Adrenal gland (tissue), 12 donors: Measurements from ENCODE around the gene ARID5B. TPM values are rescaled to one million over a fixed set of nuclear protein-coding genes. Genes with fewer than 3 reads are reported as not detected.

Source experiments
- DNase-seq, 7 donors: peaks; one replicate each; pipeline ENCODE4 v3.0.0-alpha.2; 2019 to 2020
- H3K27ac ChIP-seq, 5 donors: fragments of 200-600 bp; sonication (generic) in 4 of 5; 1 replicate in 3 of 5; 2 replicates in 2 of 5; pipeline versions ENCODE4 v1.5.1 to v1.8.0; 2016 to 2020; ENCODE audit warnings: mild to moderate bottlenecking in 1 of 5
- H3K27me3 ChIP-seq: fragments of 200-600 bp; 2 replicates; pipeline ENCODE4 v1.8.0; 2021
- H3K36me3 ChIP-seq, 2 donors: fragments of 200-600 bp; replicated peaks in 1 of 2; 1 replicate in 1 of 2; 2 replicates in 1 of 2; pipeline versions ENCODE4 v1.5.1 to v1.8.0; 2018 to 2022
- H3K4me1 ChIP-seq, 2 donors: fragments of 200-600 bp; replicated peaks in 1 of 2; 1 replicate in 1 of 2; 2 replicates in 1 of 2; pipeline versions ENCODE4 v1.5.1 to v1.8.0; 2018 to 2021
- H3K4me3 ChIP-seq, 4 donors: fragments of 200-600 bp; sonication (generic) in 3 of 4; one replicate each; pipeline ENCODE4 v1.5.1; 2016 to 2018
- H3K9me3 ChIP-seq, 3 donors: fragments of 200-600 bp; sonication (generic) in 1 of 3; replicated peaks in 1 of 3; 1 replicate in 2 of 3; 2 replicates in 1 of 3; pipeline versions ENCODE4 v1.5.1 to v1.8.0; 2016 to 2021
- CTCF ChIP-seq, 6 experiments: fragments of 450-650 bp in 4 of 6; fragments of 200-600 bp in 2 of 6; sonication (generic) in 1 of 6; IDR thresholded peaks; 1 replicate in 5 of 6; 2 replicates in 1 of 6; pipeline versions ENCODE4 v1.5.1 to v1.8.0; 2016 to 2021; ENCODE audit warnings: antibody characterized with exemption in 6 of 6, mild to moderate bottlenecking in 2 of 6, moderate library complexity in 1 of 6
- POLR2A ChIP-seq, 2 donors: fragments of 450-650 bp; IDR thresholded peaks; one replicate each; pipeline ENCODE4 v1.6.1; 2017; ENCODE audit warnings: antibody characterized with exemption in 2 of 2, mild to moderate bottlenecking in 2 of 2, moderate library complexity in 1 of 2
- WGBS, 4 donors: extraction: QIAGEN DNeasy Blood & Tissue Kit in 2 of 4; methylation state at CpG; one replicate each; pipeline versions ENCODE4 v1.1.5 to v1.1.7; 2013 to 2017; 5-methylcytosine and 5-hydroxymethylcytosine counted together
- intact Hi-C, 2 donors: fragments of 100-400 bp; cut with DNase I; formaldehyde crosslinking; loops; one replicate each; pipeline versions ENCODE4 v1.14.1 to v1.15.0; 2022 to 2023
- polyA plus RNA-seq, 3 donors: library from polyadenylated mRNA; stranded (reverse); fragments of 200-250 nt in 2 of 3; fragments of 350-450 nt in 1 of 3; fragmentation: Illumina TruSeq in 1 of 3; extraction: RNeasy Lipid Tissue Mini Kit (QIAGEN cat#74804) in 1 of 3; gene quantifications; one replicate each; pipeline ENCODE4 v1.2.3, GENCODE V29; 2013 to 2014
- total RNA-seq, 9 donors: library from RNA; depleted of rRNA in 4 of 9; stranded (reverse); fragments of >200 nt in 4 of 9; fragments of 120-200 nt in 1 of 9; fragmentation: NEBNext Ultra II Directional in 1 of 9; extraction: Animal tissue kit (Norgen Biotek cat#: 25700) in 1 of 9; gene quantifications; one replicate each; pipeline versions ENCODE4 v1.1.0 to v1.2.4, GENCODE V29; 2013 to 2023
- donor health status: healthy with polysubstance abuse.
- donor health status: Bipolar disorder and iron deficiency.
- donor health status: DM: yes; HTN: yes; CAD: no.
- donor health status: DM: no; HTN: no; CAD: no.
- donor health status: DM: no; HTN: no; CAD: no.
- donor health status: DM: yes; HTN: yes; CAD: no.

Gene ARID5B
- total and polyA plus RNA-seq, 12 donors: 5.7 to 42.4 (median 23.8) TPM

- H3K4me1 ChIP-seq: peaks cover 8 to 17% of the 10 kb centered on the region in 2 donors
- no peak overlapping the region for H3K4me3 ChIP-seq
- no peaks in the 10 kb centered on the region for H3K9me3 ChIP-seq
- 44 to 55% (median 45%) methylated on average over 6 of the region's 6 CpGs for WGBS, 4 donors
- TF ChIP-seq CTCF (IDR thresholded peaks at IDR 0.05): no peak
- TF ChIP-seq POLR2A (IDR thresholded peaks at IDR 0.05): peak in 1 of 2 donors; percentile 35
- H3K27ac ChIP-seq: peak overlapping the region; percentile 48 to 77 (median 53)
- peak; percentile 57 to 90 (median 82) for DNase-seq
- intact Hi-C loops: no loop called here
- no peaks in the 10 kb centered on the region for H3K27me3 ChIP-seq
- H3K36me3 ChIP-seq: no peaks in the 10 kb centered on the region
These were observed 21.9 kb downstream of the ARID5B start for GRCh38 chr10:61923210-61923949.

- no peaks in the 10 kb centered on the region for H3K27me3 ChIP-seq
- peak overlapping the region in 4 of 5 donors; percentile 18 to 77 (median 57) for H3K27ac ChIP-seq
- no peaks in the 10 kb centered on the region for H3K9me3 ChIP-seq
- TF ChIP-seq POLR2A (IDR thresholded peaks at IDR 0.05) (no peak), CTCF (IDR thresholded peaks at IDR 0.05) (no peak)
- intact Hi-C loops: no loop called here
- H3K36me3 ChIP-seq: no peaks in the 10 kb centered on the region
- no peak overlapping the region for H3K4me3 ChIP-seq
- DNase-seq: no peak
- WGBS, 4 donors: 61 to 81% (median 68%) methylated on average over 2 of the region's 2 CpGs
- H3K4me1 ChIP-seq: peaks cover 8 to 17% of the 10 kb centered on the region in 2 donors
These were observed 22.4 kb downstream of the ARID5B start for GRCh38 chr10:61923950-61924274.

- H3K4me3 ChIP-seq: no peak overlapping the region
- H3K9me3 ChIP-seq: no peaks in the 10 kb centered on the region
- H3K36me3 ChIP-seq: no peaks in the 10 kb centered on the region
- DNase-seq: no peak
- intact Hi-C loops: no loop called here
- TF ChIP-seq CTCF (IDR thresholded peaks at IDR 0.05) (no peak), POLR2A (IDR thresholded peaks at IDR 0.05) (no peak)
- no peaks in the 10 kb centered on the region for H3K4me1 ChIP-seq
- WGBS, 4 donors: 86 to 96% (median 93%) methylated on average over 4 of the region's 4 CpGs
- H3K27ac ChIP-seq: no peak overlapping the region
- no peaks in the 10 kb centered on the region for H3K27me3 ChIP-seq
These were observed 28.1 kb downstream of the ARID5B start for GRCh38 chr10:61929555-61929954.

- TF ChIP-seq CTCF (IDR thresholded peaks at IDR 0.05) (no peak), POLR2A (IDR thresholded peaks at IDR 0.05) (no peak)
- H3K4me3 ChIP-seq: no peak overlapping the region
- H3K4me1 ChIP-seq: peaks cover 0 to 7% of the 10 kb centered on the region in 2 donors
- no peaks in the 10 kb centered on the region for H3K9me3 ChIP-seq
- intact Hi-C loops: no loop called here
- DNase-seq: no peak
- WGBS, 4 donors: 88 to 99% (median 94%) methylated on average over 6 of the region's 6 CpGs
- H3K27me3 ChIP-seq: no peaks in the 10 kb centered on the region
- H3K27ac ChIP-seq: no peak overlapping the region
- no peaks in the 10 kb centered on the region for H3K36me3 ChIP-seq
These were observed 30.3 kb downstream of the ARID5B start for GRCh38 chr10:61931620-61932332.
